Upper lobe of left lung (tissue), 4 donors: ENCODE results near the gene MGMT.

Experiments used
- CTCF ChIP-seq, 6 experiments: fragments of 450-650 bp in 4 of 6; fragments of 200-600 bp in 2 of 6; sonication (generic) in 2 of 6; IDR thresholded peaks; one replicate each; pipeline ENCODE4 v1.5.1; 2016 to 2019; ENCODE audit warnings: antibody characterized with exemption in 6 of 6
- EP300 ChIP-seq, 4 donors: sonication (generic); formaldehyde crosslinking; IDR thresholded peaks; one replicate each; pipeline ENCODE4 v1.5.1; 2017; ENCODE audit warnings: antibody characterized with exemption in 4 of 4, control low read depth in 2 of 4
- POLR2A ChIP-seq, 4 donors: fragments of 450-650 bp; IDR thresholded peaks; one replicate each; pipeline ENCODE4 v1.5.1; 2016 to 2017; ENCODE audit warnings: antibody characterized with exemption in 4 of 4, mild to moderate bottlenecking in 2 of 4
- POLR2AphosphoS5 ChIP-seq, 2 donors: sonication (generic); formaldehyde crosslinking; IDR thresholded peaks; one replicate each; pipeline ENCODE4 v1.5.1; 2017; ENCODE audit warnings: antibody characterized with exemption in 2 of 2

- no peak for TF ChIP-seq POLR2A (IDR thresholded peaks at IDR 0.05)
- TF ChIP-seq CTCF (IDR thresholded peaks at IDR 0.05), result no peak
- no peak for TF ChIP-seq EP300 (IDR thresholded peaks at IDR 0.05)
- TF ChIP-seq POLR2AphosphoS5 (IDR thresholded peaks at IDR 0.05), result no peak
These were observed 259.0 kb downstream of the MGMT start for GRCh38 chr10:129725890-129726631.
